HepG2 (cell line): ENCODE results near the gene ZNF586. TPM values are rescaled to one million over a fixed set of nuclear protein-coding genes. Genes with fewer than 3 reads are reported as not detected.
A peak's percentile ranks its signal among the peaks of the same experiment; 100 is the strongest.
"Not testable (repeated sequence)": the region's sequence is repeated elsewhere in the genome, so short reads cannot be mapped to it uniquely, and the experiment has no call there.

Source experiments
- ATAC-seq: fragments of 200-7000 bp; cut with Tn5 transposase; 3 replicates; pipeline ENCODE4 v1.9.1; 2020; ENCODE audit warnings: mild to moderate bottlenecking, moderate library complexity
- BruUV-seq: library from RNA; stranded (reverse); fragments of 400-500 nt; replicated peaks from 2 replicates; lab custom pipeline; 2021; lab: Mats Ljungman, UMichigan
- CTCF ChIA-PET: fragments of 300-600 bp; formaldehyde crosslinking; extraction: SDS; loops from one replicate; lab custom pipeline; 2021; ENCODE audit warnings: low total read pairs, inconsistent platforms, low intra/inter-chr PET ratio; lab: Yijun Ruan, JAX
- POLR2A ChIA-PET: fragments of 350-600 bp; sonication (Branson Sonifier 250); formaldehyde crosslinking; loops from one replicate; lab custom pipeline; 2020; ENCODE audit warnings: antibody characterized with exemption, inconsistent platforms; lab: Yijun Ruan, JAX
- DNase-seq: peaks from one replicate; pipeline ENCODE4 v3.0.0-alpha.2; 2015; ENCODE audit warnings: low spot score
- FAIRE-seq: peaks from 3 replicates; lab custom pipeline; 2011; peaks lifted over from hg19 to GRCh38; lab: Jason Lieb, UNC
- H2AFZ ChIP-seq: one replicate; pipeline ENCODE4 v1.6.1; 2011; ENCODE audit warnings: low read length, inconsistent platforms
- H3K27ac ChIP-seq: fragments of 300-600 bp; 3 replicates; pipeline ENCODE4 v1.8.0; 2011; ENCODE audit warnings: mixed run types, mild to moderate bottlenecking, mixed read lengths, low read length, inconsistent platforms; ENCODE audit not compliant: insufficient read depth; ENCODE audit errors: extremely low read length
- H3K27me3 ChIP-seq, 2 experiments: fragments of 200-600 bp in 1 of 2; 2 replicates in 1 of 2; 3 replicates in 1 of 2; pipeline versions ENCODE4 v1.6.0 to v1.8.0; 2011; ENCODE audit warnings: low read length in 2 of 2, mild to moderate bottlenecking in 2 of 2, moderate library complexity in 2 of 2, inconsistent platforms in 1 of 2; ENCODE audit not compliant: insufficient read depth in 2 of 2, control insufficient read depth in 1 of 2
- H3K36me3 ChIP-seq, 2 experiments: fragments of 200-600 bp in 1 of 2; replicated peaks in 1 of 2; 2 replicates in 1 of 2; 3 replicates in 1 of 2; pipeline versions ENCODE4 v1.5.1 to v1.8.0; 2011; ENCODE audit warnings: low read length in 2 of 2, inconsistent platforms in 1 of 2; ENCODE audit not compliant: insufficient read depth in 2 of 2, control insufficient read depth in 1 of 2
- H3K4me1 ChIP-seq: 2 replicates; pipeline ENCODE4 v1.5.1; 2012; ENCODE audit warnings: low read length, inconsistent platforms; ENCODE audit not compliant: insufficient read depth
- H3K4me2 ChIP-seq: 2 replicates; pipeline ENCODE4 v1.6.0; 2011; ENCODE audit warnings: low read depth, low read length, inconsistent platforms
- H3K4me3 ChIP-seq, 3 experiments: fragments of 200-600 bp in 1 of 3; sonication (generic), shearing (Covaris generic) in 1 of 3; replicated peaks in 1 of 3; 2 replicates each; pipeline ENCODE4 v1.5.1; 2011 to 2016; ENCODE audit warnings: low read length in 3 of 3, inconsistent platforms in 2 of 3, low read depth in 2 of 3, mild to moderate bottlenecking in 2 of 3, control low read depth in 1 of 3, mixed read lengths in 1 of 3; ENCODE audit not compliant: insufficient read depth in 1 of 3
- H3K79me2 ChIP-seq: one replicate; pipeline ENCODE4 v1.6.1; 2011; ENCODE audit warnings: low read length, inconsistent platforms; ENCODE audit not compliant: insufficient read depth
- H3K9ac ChIP-seq: 2 replicates; pipeline ENCODE4 v1.6.0; 2011; ENCODE audit warnings: mild to moderate bottlenecking, low read depth, low read length, inconsistent platforms; ENCODE audit not compliant: insufficient read depth
- H3K9me3 ChIP-seq: 2 replicates; pipeline ENCODE4 v1.5.1; 2012; ENCODE audit warnings: mild to moderate bottlenecking, low read length
- H4K20me1 ChIP-seq: 2 replicates; pipeline ENCODE4 v1.6.0; 2011; ENCODE audit warnings: inconsistent platforms, mild to moderate bottlenecking, low read length, moderate library complexity; ENCODE audit not compliant: insufficient read depth
- FOXJ3 ChIP-seq: sonication (generic); formaldehyde crosslinking; IDR thresholded peaks from 2 replicates; pipeline ENCODE4 v1.4.0; 2020; ENCODE audit warnings: missing genetic modification reagents, mild to moderate bottlenecking, borderline replicate concordance
- FOXK1 ChIP-seq: sonication (generic); formaldehyde crosslinking; IDR thresholded peaks from 2 replicates; pipeline ENCODE4 v1.4.0; 2020; ENCODE audit warnings: low read depth, missing genetic modification reagents, borderline replicate concordance
- PITX1 ChIP-seq: sonication (generic); formaldehyde crosslinking; IDR thresholded peaks from 2 replicates; pipeline ENCODE4 v1.5.1; 2020; ENCODE audit warnings: mild to moderate bottlenecking, missing genetic modification reagents
- RXRB ChIP-seq: IDR thresholded peaks from 2 replicates; pipeline ENCODE4 v1.6.1; 2016; ENCODE audit warnings: borderline replicate concordance, missing genetic modification reagents, missing compliant biosample characterization
- WGBS: methylation state at CpG from one replicate; pipeline ENCODE4 v1.1.6; 2017; ENCODE audit warnings: low lambda C conversion rate; 5-methylcytosine and 5-hydroxymethylcytosine counted together
- in situ Hi-C: cut with HindIII; loops from 2 replicates; pipeline ENCODE4 v1.10.0; 2017; ENCODE audit warnings: low pct_unique_long_range_greater_than_20kb; ENCODE audit not compliant: extremely low pct_ligation_motif_present
- intact Hi-C: fragments of 100-400 bp; cut with micrococcal nuclease; formaldehyde crosslinking; loops from one replicate; pipeline ENCODE4 v1.10.0; 2022; ENCODE audit not compliant: unreplicated experiment
- polyA plus RNA-seq, 8 experiments: library from polyadenylated mRNA; depleted of rRNA in 3 of 8; stranded (reverse) in 7 of 8; unstranded in 1 of 8; fragments of >200 nt; fragmentation: Illumina TruSeq in 4 of 8; extraction: Trizol in 4 of 8; gene quantifications; 2 replicates each; pipeline versions ENCODE4 v1.2.1 to v1.2.3, GENCODE V29; 2011 to 2016; ENCODE audit warnings: low read depth in 4 of 8, missing spikeins in 1 of 8, mixed read lengths in 1 of 8; ENCODE audit not compliant: insufficient read depth in 1 of 8
- total RNA-seq, 5 experiments: library from RNA; depleted of rRNA; stranded (reverse); fragments of >200 nt; fragmentation: Illumina TruSeq; extraction: Trizol; gene quantifications; 2 replicates each; pipeline ENCODE4 v1.2.3, GENCODE V29; 2016; ENCODE audit warnings: low read depth in 1 of 5
- TF ChIP-seq, protein P1 (sequence below): IDR thresholded peaks from 2 replicates; pipeline ENCODE4 v1.6.1; 2016; ENCODE audit warnings: low read depth
- TF ChIP-seq, protein P2 (sequence below): sonication (generic); formaldehyde crosslinking; IDR thresholded peaks from 2 replicates; pipeline ENCODE4 v1.8.0; 2022; ENCODE audit warnings: mild to moderate bottlenecking, missing genetic modification reagents; ENCODE audit not compliant: insufficient replicate concordance
- TF ChIP-seq, protein P3 (sequence below): sonication (generic); formaldehyde crosslinking; conservative IDR thresholded peaks from 2 replicates; pipeline ENCODE4 v1.4.0; 2020; ENCODE audit warnings: mild to moderate bottlenecking, missing genetic modification reagents, moderate library complexity
- TF ChIP-seq, protein P4 (sequence below): sonication (generic); formaldehyde crosslinking; IDR thresholded peaks from 2 replicates; pipeline ENCODE4 v1.4.0; 2020; ENCODE audit warnings: missing genetic modification reagents
- TF ChIP-seq, protein P5 (sequence below): sonication (generic); formaldehyde crosslinking; IDR thresholded peaks from 2 replicates; pipeline ENCODE4 v1.4.0; 2020; ENCODE audit warnings: missing genetic modification reagents

Gene ZNF586
- total and polyA plus RNA-seq, 2 of the 13 experiments (the other 11 are each of a cell fraction or from before 2014, with no cell fraction given) = 0.50 to 3.4 TPM

DNA sequence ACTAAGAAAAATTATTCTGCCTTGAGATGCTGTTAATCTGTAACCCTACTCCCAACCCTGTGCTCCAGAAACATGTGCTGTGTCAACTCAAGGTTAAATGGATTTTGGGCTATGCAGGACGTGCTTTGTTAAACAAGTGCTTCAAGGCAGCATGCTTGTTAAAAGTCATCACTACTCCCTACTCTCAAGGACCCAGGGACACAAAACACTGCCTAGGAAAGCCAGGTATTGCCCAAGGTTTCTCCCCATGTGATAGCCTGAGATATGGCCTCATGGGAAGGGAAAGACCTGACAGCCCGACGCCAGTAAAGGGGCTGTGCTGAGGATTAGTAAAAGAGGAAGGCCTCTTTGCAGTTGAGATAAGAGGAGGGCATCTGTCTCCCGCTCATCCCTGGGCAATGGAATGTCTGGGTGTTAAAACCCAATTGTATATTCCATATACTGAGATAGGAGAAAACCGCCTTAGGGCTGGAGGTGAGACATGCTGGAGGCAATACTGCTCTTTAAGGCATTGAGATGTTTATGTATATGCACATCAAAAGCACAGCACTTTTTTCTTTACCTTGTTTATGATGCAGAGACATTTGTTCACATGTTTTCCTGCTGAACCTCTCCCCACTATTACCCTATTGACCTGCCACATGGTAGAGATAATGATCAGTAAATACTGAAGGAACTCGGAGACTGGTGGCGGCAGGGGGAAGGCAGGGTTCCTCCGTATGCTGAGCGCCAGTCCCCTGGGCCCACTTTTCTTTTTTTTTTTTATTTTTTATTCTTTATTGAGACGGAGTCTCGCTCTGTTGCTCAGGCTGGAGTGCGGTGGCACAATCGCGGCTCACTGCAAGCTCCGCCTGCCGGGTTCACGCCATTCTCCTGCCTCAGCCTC, 41.2 kb downstream of the ZNF586 start:
- CTCF ChIA-PET, H3K9ac ChIP-seq, H3K4me3 ChIP-seq, H4K20me1 ChIP-seq, H2AFZ ChIP-seq, H3K9me3 ChIP-seq, intact Hi-C loops, POLR2A ChIA-PET, in situ Hi-C loops, H3K27me3 ChIP-seq, BruUV-seq: not testable (repeated sequence)
- H3K4me1 ChIP-seq = peaks cover 53% of the 10 kb centered on the region
- ATAC-seq (peak; percentile 29), DNase-seq (peak; percentile 59), FAIRE-seq (peak; percentile 86)
- H3K79me2 ChIP-seq = peaks cover 20% of the 10 kb centered on the region
- H3K4me2 ChIP-seq = peak overlapping the region; percentile 38
- WGBS = 47% methylated on average over 17 of the region's 17 CpGs
- H3K27ac ChIP-seq = peak overlapping the region; percentile 69
- H3K36me3 ChIP-seq = peaks cover 8 to 23% of the 10 kb centered on the region in 2 experiments; a peak in 4 of 5 replicates
- TF ChIP-seq FOXJ3 (CRISPR knock-in tag) (peak; percentile 20; the same call in 1 of the 2 replicates), RXRB (CRISPR knock-in tag) (peak; percentile 28; the same call in 1 of the 2 replicates), PITX1 (peak; percentile 62; the same call in 1 of the 2 replicates), FOXK1 (CRISPR knock-in tag) (peak; percentile 74; the same call in 1 of the 2 replicates)
- TF ChIP-seq, protein P1, sequence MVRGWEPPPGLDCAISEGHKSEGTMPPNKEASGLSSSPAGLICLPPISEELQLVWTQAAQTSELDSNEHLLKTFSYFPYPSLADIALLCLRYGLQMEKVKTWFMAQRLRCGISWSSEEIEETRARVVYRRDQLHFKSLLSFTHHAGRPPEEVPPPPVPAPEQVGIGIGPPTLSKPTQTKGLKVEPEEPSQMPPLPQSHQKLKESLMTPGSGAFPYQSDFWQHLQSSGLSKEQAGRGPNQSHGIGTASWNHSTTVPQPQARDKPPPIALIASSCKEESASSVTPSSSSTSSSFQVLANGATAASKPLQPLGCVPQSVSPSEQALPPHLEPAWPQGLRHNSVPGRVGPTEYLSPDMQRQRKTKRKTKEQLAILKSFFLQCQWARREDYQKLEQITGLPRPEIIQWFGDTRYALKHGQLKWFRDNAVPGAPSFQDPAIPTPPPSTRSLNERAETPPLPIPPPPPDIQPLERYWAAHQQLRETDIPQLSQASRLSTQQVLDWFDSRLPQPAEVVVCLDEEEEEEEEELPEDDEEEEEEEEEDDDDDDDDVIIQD (CRISPR knock-in tag) = peak; percentile 65; the same call in 1 of the 2 replicates
- TF ChIP-seq, protein P2, sequence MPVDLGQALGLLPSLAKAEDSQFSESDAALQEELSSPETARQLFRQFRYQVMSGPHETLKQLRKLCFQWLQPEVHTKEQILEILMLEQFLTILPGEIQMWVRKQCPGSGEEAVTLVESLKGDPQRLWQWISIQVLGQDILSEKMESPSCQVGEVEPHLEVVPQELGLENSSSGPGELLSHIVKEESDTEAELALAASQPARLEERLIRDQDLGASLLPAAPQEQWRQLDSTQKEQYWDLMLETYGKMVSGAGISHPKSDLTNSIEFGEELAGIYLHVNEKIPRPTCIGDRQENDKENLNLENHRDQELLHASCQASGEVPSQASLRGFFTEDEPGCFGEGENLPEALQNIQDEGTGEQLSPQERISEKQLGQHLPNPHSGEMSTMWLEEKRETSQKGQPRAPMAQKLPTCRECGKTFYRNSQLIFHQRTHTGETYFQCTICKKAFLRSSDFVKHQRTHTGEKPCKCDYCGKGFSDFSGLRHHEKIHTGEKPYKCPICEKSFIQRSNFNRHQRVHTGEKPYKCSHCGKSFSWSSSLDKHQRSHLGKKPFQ (CRISPR knock-in tag) = peak; percentile 54
- TF ChIP-seq, protein P3, sequence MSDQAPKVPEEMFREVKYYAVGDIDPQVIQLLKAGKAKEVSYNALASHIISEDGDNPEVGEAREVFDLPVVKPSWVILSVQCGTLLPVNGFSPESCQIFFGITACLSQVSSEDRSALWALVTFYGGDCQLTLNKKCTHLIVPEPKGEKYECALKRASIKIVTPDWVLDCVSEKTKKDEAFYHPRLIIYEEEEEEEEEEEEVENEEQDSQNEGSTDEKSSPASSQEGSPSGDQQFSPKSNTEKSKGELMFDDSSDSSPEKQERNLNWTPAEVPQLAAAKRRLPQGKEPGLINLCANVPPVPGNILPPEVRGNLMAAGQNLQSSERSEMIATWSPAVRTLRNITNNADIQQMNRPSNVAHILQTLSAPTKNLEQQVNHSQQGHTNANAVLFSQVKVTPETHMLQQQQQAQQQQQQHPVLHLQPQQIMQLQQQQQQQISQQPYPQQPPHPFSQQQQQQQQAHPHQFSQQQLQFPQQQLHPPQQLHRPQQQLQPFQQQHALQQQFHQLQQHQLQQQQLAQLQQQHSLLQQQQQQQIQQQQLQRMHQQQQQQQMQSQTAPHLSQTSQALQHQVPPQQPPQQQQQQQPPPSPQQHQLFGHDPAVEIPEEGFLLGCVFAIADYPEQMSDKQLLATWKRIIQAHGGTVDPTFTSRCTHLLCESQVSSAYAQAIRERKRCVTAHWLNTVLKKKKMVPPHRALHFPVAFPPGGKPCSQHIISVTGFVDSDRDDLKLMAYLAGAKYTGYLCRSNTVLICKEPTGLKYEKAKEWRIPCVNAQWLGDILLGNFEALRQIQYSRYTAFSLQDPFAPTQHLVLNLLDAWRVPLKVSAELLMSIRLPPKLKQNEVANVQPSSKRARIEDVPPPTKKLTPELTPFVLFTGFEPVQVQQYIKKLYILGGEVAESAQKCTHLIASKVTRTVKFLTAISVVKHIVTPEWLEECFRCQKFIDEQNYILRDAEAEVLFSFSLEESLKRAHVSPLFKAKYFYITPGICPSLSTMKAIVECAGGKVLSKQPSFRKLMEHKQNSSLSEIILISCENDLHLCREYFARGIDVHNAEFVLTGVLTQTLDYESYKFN (CRISPR knock-in tag) = peak; percentile 64; the same call in 1 of the 2 replicates
- TF ChIP-seq, protein P4, sequence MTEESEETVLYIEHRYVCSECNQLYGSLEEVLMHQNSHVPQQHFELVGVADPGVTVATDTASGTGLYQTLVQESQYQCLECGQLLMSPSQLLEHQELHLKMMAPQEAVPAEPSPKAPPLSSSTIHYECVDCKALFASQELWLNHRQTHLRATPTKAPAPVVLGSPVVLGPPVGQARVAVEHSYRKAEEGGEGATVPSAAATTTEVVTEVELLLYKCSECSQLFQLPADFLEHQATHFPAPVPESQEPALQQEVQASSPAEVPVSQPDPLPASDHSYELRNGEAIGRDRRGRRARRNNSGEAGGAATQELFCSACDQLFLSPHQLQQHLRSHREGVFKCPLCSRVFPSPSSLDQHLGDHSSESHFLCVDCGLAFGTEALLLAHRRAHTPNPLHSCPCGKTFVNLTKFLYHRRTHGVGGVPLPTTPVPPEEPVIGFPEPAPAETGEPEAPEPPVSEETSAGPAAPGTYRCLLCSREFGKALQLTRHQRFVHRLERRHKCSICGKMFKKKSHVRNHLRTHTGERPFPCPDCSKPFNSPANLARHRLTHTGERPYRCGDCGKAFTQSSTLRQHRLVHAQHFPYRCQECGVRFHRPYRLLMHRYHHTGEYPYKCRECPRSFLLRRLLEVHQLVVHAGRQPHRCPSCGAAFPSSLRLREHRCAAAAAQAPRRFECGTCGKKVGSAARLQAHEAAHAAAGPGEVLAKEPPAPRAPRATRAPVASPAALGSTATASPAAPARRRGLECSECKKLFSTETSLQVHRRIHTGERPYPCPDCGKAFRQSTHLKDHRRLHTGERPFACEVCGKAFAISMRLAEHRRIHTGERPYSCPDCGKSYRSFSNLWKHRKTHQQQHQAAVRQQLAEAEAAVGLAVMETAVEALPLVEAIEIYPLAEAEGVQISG = peak; percentile 47
- TF ChIP-seq, protein P5, sequence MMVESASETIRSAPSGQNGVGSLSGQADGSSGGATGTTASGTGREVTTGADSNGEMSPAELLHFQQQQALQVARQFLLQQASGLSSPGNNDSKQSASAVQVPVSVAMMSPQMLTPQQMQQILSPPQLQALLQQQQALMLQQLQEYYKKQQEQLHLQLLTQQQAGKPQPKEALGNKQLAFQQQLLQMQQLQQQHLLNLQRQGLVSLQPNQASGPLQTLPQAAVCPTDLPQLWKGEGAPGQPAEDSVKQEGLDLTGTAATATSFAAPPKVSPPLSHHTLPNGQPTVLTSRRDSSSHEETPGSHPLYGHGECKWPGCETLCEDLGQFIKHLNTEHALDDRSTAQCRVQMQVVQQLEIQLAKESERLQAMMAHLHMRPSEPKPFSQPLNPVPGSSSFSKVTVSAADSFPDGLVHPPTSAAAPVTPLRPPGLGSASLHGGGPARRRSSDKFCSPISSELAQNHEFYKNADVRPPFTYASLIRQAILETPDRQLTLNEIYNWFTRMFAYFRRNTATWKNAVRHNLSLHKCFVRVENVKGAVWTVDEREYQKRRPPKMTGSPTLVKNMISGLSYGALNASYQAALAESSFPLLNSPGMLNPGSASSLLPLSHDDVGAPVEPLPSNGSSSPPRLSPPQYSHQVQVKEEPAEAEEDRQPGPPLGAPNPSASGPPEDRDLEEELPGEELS (CRISPR knock-in tag) = peak; percentile 40; the same call in 1 of the 2 replicates
